Left renal cortex interstitium (tissue), 4 donors: Measurements from ENCODE around the gene TTC34. TPM values are rescaled to one million over a fixed set of nuclear protein-coding genes. Genes with fewer than 3 reads are reported as not detected.
"Not testable (repeated sequence)": the region's sequence is repeated elsewhere in the genome, so short reads cannot be mapped to it uniquely, and the experiment has no call there.

Experiments used
- DNase-seq, 4 donors: peaks; one replicate each; pipeline ENCODE4 v3.0.0-alpha.2; 2013; ENCODE audit warnings: low read depth in 4 of 4, low spot score in 2 of 4, missing footprints in 1 of 4
- polyA plus RNA-seq, 4 donors: library from polyadenylated mRNA; unstranded; fragments of 120-200 nt; gene quantifications; one replicate each; pipeline ENCODE4 v1.2.1, GENCODE V29; 2013; ENCODE audit not compliant: insufficient read length in 4 of 4

TTC34 gene
- polyA plus RNA-seq, 4 donors = 0.49 to 1.5 (median 1.0) TPM

DNA sequence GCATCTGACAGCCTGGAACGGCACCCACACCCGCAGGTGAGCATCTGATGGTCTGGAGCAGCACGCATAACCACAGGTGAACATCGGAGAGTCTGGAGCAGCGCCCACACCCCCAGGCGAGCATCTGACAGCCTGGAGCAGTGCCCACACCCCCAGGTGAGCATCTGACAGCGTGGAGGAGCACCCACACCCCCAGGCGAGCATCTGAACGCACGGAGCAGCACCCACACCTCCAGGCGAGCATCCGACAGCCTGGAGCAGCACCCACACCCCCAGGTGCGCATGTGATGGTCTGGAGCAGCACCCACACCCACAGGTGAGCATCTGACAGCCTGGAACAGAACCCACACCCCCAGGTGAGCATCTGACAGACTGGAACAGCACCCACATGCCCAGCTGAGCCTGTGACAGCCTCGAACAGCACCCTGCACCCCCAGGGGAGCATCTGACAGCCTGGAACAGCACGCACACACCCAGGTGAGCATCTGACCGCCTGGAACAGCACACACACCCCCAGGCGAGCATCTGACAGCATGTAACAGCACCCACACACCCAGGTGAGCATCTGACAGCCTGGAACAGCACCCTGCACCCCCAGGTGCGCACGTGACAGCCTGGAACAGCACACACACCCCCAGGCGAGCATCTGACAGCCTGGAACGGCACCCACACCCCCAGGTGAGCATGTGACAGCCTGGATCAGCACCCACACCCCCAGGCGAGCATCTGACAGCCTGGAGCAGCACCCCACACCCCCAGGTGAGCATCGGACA lies 115.2 kb downstream of the TTC34 start:
- not testable (repeated sequence) for DNase-seq

DNA sequence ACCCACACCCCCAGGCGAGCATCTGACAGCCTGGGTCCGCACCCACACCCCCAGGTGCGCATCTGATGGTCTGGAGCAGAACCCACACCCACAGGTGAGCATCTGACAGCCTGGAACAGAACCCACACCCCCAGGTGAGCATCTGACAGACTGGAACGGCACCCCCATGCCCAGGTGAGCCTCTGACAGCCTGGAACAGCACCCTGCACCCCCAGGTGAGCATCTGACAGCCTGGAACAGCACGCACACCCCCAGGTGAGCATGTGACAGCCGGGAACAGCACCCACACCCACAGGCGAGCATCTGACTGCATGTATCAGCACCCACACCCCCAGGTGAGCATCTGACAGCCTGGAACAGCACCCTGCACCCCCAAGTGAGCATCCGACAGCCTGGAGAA lies 115.8 kb downstream of the TTC34 start:
- not testable (repeated sequence) for DNase-seq

- DNase-seq = not testable (repeated sequence)
These were observed 116.6 kb downstream of the TTC34 start for GRCh38 chr1:2684878-2685277.

DNA sequence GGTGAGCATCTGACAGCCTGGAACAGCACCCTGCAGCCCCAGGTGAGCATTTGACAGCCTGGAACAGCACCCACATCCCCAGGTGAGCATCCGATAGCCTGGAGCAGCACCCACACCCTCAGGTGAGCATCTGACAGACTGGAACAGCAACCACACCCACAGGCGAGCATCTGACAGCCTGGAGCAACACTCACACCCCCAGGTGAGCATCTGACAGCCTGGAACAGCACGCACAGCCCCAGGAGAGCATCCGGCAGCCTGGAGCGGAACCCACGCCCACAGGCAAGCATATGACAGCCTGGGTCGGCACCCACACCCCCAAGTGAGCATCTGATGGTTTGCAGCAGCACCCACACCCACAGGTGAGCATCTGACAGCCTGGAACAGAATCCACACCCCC lies 117.5 kb downstream of the TTC34 start:
- DNase-seq = not testable (repeated sequence)

GRCh38 chr1:2683321-2683741 lies 118.2 kb downstream of the TTC34 start:
- DNase-seq = not testable (repeated sequence)

GRCh38 chr1:2682879-2683278 lies 118.6 kb downstream of the TTC34 start:
- DNase-seq = not testable (repeated sequence)

DNA sequence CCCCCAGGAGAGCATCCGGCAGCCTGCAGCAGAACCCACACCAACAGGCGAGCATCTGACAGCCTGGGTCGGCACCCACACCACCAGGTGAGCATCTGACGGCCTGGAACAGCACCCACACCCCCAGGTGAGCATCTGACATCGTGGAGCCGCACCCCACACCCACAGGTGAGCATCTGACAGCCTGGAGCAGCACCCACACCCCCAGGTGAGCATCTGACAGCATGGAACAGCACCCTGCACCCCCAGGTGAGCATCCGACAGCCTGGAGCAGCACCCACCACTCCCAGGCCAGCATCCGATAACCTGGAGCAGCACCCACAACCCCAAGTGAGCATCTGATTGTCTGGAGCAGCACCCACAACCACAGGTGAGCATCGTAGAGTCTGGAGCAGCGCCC lies 124.8 kb downstream of the TTC34 start:
- DNase-seq = not testable (repeated sequence)

DNA sequence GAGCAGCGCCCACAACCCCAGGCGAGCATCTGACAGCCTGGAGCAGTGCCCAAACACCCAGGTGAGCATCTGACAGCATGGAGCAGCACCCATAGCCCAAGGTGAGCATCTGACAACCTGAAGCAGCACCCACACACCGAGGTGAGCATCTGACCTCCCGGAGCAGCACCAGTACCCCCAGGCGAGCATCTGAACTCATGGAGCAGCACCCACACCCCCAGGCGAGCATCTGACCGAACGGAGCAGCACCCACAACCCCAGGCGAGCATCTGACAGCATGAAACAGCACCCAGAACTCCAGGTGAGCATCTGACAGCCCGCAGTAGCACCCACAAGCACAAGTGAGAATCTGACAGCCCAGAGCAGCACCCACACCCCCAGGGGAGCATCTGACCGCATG lies 129.8 kb downstream of the TTC34 start:
- DNase-seq = not testable (repeated sequence)

DNA sequence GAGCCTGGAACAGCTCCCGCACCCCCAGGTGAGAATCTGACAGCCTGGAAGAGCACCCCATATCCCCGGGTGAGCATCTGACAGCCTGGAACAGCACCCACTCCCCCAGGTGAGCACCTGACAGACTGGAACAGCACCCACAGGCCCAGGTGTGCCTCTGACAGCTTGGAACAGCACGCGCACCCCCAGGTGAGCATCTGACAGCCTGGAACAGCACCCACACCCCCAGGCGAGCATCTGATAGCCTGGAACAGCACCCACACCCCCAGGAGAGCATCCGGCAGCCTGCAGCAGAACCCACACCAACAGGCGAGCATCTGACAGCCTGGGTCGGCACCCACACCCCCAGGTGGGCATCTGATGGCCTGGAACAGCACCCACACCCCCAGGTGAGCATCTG lies 141.7 kb downstream of the TTC34 start:
- not testable (repeated sequence) for DNase-seq

DNA sequence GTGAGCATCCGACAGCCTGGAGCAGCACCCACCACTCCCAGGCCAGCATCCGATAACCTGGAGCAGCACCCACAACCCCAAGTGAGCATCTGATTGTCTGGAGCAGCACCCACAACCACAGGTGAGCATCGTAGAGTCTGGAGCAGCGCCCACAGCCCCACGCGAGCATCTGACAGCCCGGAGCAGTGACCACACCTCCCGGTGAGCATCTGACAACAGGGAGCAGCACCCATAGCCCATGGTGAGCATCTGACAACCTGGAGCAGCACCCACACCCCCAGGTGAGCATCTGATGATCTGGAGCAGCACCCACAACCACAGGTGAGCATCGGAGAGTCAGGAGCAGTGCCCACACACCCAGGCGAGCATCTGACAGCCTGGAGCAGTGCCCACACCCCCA lies 143.6 kb downstream of the TTC34 start:
- DNase-seq = not testable (repeated sequence)

DNA sequence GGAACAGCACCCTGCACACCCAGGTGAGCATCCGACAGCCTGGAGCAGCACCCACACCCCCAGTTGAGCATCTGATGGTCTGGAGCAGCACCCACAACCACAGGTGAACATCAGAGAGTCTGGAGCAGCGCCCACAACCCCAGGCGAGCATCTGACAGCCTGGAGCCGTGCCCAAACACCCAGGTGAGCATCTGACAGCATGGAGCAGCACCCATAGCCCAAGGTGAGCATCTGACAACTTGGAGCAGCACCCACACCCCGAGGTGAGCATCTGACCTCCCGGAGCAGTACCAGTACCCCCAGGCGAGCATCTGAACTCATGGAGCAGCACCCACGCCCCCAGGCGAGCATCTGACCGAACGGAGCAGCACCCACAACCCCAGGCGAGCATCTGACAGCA lies 144.4 kb downstream of the TTC34 start:
- DNase-seq = not testable (repeated sequence)

- DNase-seq = not testable (repeated sequence)
These were observed 145.7 kb downstream of the TTC34 start for GRCh38 chr1:2655598-2656434.

DNA sequence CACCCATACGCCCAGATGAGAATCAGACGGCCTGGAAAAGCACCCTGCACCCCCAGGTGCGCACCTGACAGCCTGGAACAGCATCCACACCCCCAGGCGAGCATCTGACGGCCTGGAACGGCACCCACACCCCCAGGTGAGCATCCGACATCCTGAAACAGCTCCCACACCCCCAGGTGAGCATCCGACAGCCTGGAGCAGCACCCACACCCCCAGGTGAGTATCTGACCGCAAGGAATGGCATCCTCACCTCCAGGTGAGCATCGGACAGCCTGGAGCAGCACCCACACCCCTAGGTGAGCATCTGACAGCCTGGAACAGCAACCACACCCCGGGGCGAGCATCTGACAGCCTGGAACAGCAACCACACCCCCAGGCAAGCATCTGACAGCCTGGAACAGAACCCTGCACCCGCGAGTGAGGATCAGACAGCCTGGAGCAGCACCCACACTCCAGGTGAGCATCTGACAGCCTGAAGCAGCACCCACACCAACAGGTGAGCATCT lies 147.0 kb downstream of the TTC34 start:
- DNase-seq = not testable (repeated sequence)

DNA sequence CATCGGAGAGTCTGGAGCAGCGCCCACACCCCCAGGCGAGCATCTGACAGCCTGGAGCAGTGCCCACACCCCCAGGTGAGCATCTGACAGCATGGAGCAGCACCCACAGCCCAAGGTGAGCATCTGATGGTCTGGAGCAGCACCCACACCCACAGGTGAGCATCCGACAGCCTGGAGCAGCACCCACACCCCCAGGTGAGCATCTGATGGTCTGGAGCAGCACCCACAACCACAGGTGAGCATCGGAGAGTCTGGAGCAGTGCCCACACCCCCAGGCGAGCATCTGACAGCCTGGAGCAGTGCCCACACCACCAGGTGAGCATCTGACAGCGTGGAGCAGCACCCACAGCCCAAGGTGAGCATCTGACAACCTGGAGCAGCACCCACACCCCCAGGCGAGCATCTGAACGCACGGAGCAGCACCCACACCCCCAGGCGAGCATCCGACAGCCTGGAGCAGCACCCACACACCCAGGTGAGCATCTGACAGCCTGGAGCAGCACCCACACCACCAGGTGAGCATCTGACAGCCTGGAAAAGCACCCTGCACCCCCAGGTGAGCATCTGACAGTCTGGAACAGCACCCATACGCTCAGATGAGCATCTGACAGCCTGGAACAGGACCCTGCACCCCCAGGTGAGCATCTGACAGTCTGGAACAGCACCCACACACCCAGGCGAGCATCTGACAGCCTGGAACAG lies 147.6 kb downstream of the TTC34 start:
- not testable (repeated sequence) for DNase-seq

GRCh38 chr1:2652926-2653571 lies 148.4 kb downstream of the TTC34 start:
- DNase-seq = not testable (repeated sequence)

DNA sequence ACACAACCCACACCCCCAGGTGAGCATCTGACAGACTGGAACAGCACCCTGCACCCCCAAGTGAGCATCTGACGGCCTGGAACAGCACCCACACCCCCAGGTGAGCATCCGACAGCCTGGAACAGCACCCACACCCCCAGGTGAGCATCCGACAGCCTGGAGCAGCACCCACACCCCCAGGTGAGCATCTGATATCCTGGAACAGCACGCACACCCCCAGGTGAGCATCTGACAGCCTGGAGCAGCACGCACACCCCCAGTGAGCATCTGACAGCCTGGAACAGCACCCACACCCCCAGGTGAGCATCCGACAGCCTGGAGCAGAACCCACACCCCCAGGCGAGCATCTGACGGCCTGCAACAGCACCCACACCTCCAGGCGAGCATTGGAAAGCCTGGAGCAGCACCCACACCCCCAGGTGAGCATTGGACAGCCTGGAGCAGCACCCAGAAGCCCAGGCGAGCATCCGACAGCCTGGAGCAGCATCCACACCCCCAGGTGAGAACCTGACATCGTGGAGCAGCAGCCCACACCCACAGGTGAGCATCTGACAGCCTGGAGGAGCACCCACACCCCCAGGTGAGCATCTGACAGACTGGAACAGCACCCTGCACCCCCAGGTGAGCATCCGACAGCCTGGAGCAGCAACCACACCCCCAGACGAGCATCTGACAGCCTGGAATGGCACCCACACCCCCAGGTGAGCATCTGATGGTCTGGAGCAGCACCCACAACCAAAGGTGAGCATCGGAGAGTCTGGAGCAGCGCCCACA lies 149.2 kb downstream of the TTC34 start:
- not testable (repeated sequence) for DNase-seq

GRCh38 chr1:2650967-2651645 lies 150.4 kb downstream of the TTC34 start:
- no peak for DNase-seq

DNA sequence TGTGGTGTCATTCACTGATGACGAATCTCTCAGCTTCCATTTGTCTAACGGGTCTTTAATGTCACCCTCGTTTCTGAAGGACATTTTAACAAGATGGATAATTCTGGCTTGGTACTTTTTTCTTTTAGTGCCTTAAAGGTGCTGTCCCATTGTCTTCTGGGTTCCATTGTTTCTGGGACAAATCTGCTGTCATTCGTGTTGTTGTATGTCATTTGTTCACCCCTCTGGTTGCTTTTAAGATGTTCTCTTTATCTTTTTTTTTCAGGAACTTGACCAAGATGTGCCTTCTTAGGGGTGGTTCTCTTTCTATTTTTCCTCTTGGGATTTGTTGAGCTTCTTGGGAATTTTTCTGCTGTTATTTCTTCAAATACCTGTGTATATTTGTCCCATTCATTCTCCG lies 154.7 kb downstream of the TTC34 start:
- DNase-seq = no peak

- no peak for DNase-seq
These were observed 155.7 kb downstream of the TTC34 start for GRCh38 chr1:2645776-2646175.
